Measurements from ENCODE around the gene KRTAP5-6.
"Not testable (repeated sequence)": the region's sequence is repeated elsewhere in the genome, so short reads cannot be mapped to it uniquely, and the experiment has no call there.

The KRTAP5-6 gene

GRCh38 chr11:1683216-1683615 lies 13.8 kb upstream of the KRTAP5-6 start:
- not testable (repeated sequence) for DNase-seq (ENCODE audit: extremely low read depth in 1 of 2, low read depth in 1 of 2)

- not testable (repeated sequence) for DNase-seq (ENCODE audit: extremely low read depth in 1 of 2, low read depth in 1 of 2)
These were observed 13.0 kb upstream of the KRTAP5-6 start for GRCh38 chr11:1683904-1684572.

- not testable (repeated sequence) for DNase-seq (ENCODE audit: extremely low read depth in 1 of 2, low read depth in 1 of 2)
These were observed 11.8 kb upstream of the KRTAP5-6 start for GRCh38 chr11:1684886-1685874.

- not testable (repeated sequence) for DNase-seq (ENCODE audit: extremely low read depth in 1 of 2, low read depth in 1 of 2)
These were observed 10.8 kb upstream of the KRTAP5-6 start for GRCh38 chr11:1686220-1686619.

- DNase-seq (ENCODE audit: extremely low read depth in 1 of 2, low read depth in 1 of 2) = not testable (repeated sequence)
These were observed 8.6 kb upstream of the KRTAP5-6 start for GRCh38 chr11:1688336-1688947.

GRCh38 chr11:1689250-1690166 lies 7.5 kb upstream of the KRTAP5-6 start:
- DNase-seq (ENCODE audit: extremely low read depth in 1 of 2, low read depth in 1 of 2) = not testable (repeated sequence)

GRCh38 chr11:1690167-1691025 lies 6.6 kb upstream of the KRTAP5-6 start:
- no peak for DNase-seq (ENCODE audit: extremely low read depth in 1 of 2, low read depth in 1 of 2)

GRCh38 chr11:1691026-1691877 lies 5.7 kb upstream of the KRTAP5-6 start:
- DNase-seq (ENCODE audit: extremely low read depth in 1 of 2, low read depth in 1 of 2) = no peak

- DNase-seq (ENCODE audit: extremely low read depth in 1 of 2, low read depth in 1 of 2) = no peak
These were observed 4.9 kb upstream of the KRTAP5-6 start for GRCh38 chr11:1691878-1692707.

- DNase-seq (ENCODE audit: extremely low read depth in 1 of 2, low read depth in 1 of 2) = no peak
These were observed 4.2 kb upstream of the KRTAP5-6 start for GRCh38 chr11:1692708-1693326.

- peak in 1 of 2 donors; percentile 41 for DNase-seq (ENCODE audit: extremely low read depth in 1 of 2, low read depth in 1 of 2)
These were observed 3.5 kb upstream of the KRTAP5-6 start for GRCh38 chr11:1693327-1694063.

GRCh38 chr11:1694064-1694845 lies 2.7 kb upstream of the KRTAP5-6 start:
- peak; percentile 59 to 63 for DNase-seq (ENCODE audit: extremely low read depth in 1 of 2, low read depth in 1 of 2)

- DNase-seq (ENCODE audit: extremely low read depth in 1 of 2, low read depth in 1 of 2) = no peak
These were observed 2.0 kb upstream of the KRTAP5-6 start for GRCh38 chr11:1694846-1695547.

GRCh38 chr11:1695548-1696108 lies 1.4 kb upstream of the KRTAP5-6 start:
- no peak for DNase-seq (ENCODE audit: extremely low read depth in 1 of 2, low read depth in 1 of 2)

- DNase-seq (ENCODE audit: extremely low read depth in 1 of 2, low read depth in 1 of 2) = no peak
These were observed 2.8 kb downstream of the KRTAP5-6 start for GRCh38 chr11:1699771-1700170.

All from stimulated activated CD8-positive, alpha-beta memory T cell treated with anti-CD3 and anti-CD28 coated beads, Interleukin-7, amount 100 ng/mL, for 48 hours (primary cell).